Brain microvascular endothelial cell (primary cell): ENCODE data around the gene GIPC3.
"Not testable (repeated sequence)": the region's sequence is repeated elsewhere in the genome, so short reads cannot be mapped to it uniquely, and the experiment has no call there.

Source experiments
- DNase-seq: peaks from one replicate; pipeline ENCODE4 v3.0.0-alpha.2; 2020
- H3K27ac ChIP-seq: fragments of 250-450 bp; sonication (Bioruptor Pico); 2 replicates; pipeline ENCODE4 v1.5.1; 2020; ENCODE audit warnings: mild to moderate bottlenecking, moderate library complexity
- H3K27me3 ChIP-seq: fragments of 250-450 bp; sonication (Bioruptor Pico); replicated peaks from 2 replicates; pipeline ENCODE4 v1.5.1; 2020; ENCODE audit warnings: mild to moderate bottlenecking
- H3K36me3 ChIP-seq: fragments of 250-450 bp; sonication (Bioruptor Pico); replicated peaks from 2 replicates; pipeline ENCODE4 v1.5.1; 2020; ENCODE audit warnings: mild to moderate bottlenecking
- H3K4me3 ChIP-seq: 2 replicates; pipeline ENCODE4 v1.5.1; 2011; ENCODE audit warnings: low read depth, mild to moderate bottlenecking, control low read depth, low read length, moderate library complexity
- in situ Hi-C: cut with HindIII; loops from 2 replicates; pipeline ENCODE4 v1.10.0; 2017; ENCODE audit warnings: low sequenced_read_pairs, low pct_ligation_motif_present
- TF ChIP-seq, protein P1 (sequence below): IDR thresholded peaks from 2 replicates; pipeline ENCODE4 v1.5.1; 2011; ENCODE audit warnings: low read depth, mild to moderate bottlenecking, moderate library complexity, low read length, control low read depth, inconsistent platforms; ENCODE audit errors: missing control alignments

Gene GIPC3

DNA sequence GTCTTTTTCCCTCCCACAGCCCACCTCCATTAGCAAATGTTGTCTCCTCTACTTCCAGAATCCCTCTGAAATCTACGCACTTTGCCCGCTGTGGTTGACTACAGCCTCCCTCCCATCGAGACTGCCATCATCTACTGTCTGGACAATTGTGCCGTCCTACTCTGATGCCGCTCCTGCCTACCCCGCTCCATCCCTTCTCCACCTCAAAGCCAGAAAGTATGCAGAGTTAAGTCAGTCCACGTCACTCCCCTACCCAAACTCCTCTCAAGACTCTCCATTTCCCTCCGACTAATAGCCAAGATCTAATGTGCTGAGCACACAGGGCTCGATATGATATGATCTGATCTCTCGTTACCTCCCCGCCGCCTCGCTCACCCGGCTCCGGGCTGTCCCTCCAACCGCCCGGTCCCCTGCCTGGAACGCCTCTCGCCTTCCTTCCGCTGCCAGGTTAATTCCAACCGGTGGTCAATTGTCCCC is 40.8 kb downstream of the GIPC3 start:
- peaks cover 14% of the 10 kb centered on the region for H3K36me3 ChIP-seq
- H3K27me3 ChIP-seq, result no peaks in the 10 kb centered on the region
- TF ChIP-seq, protein P1, sequence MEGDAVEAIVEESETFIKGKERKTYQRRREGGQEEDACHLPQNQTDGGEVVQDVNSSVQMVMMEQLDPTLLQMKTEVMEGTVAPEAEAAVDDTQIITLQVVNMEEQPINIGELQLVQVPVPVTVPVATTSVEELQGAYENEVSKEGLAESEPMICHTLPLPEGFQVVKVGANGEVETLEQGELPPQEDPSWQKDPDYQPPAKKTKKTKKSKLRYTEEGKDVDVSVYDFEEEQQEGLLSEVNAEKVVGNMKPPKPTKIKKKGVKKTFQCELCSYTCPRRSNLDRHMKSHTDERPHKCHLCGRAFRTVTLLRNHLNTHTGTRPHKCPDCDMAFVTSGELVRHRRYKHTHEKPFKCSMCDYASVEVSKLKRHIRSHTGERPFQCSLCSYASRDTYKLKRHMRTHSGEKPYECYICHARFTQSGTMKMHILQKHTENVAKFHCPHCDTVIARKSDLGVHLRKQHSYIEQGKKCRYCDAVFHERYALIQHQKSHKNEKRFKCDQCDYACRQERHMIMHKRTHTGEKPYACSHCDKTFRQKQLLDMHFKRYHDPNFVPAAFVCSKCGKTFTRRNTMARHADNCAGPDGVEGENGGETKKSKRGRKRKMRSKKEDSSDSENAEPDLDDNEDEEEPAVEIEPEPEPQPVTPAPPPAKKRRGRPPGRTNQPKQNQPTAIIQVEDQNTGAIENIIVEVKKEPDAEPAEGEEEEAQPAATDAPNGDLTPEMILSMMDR, result no peak
- H3K27ac ChIP-seq, result peak overlapping the region; percentile 89
- no peak for DNase-seq
- peak overlapping the region; percentile 86 for H3K4me3 ChIP-seq
- in situ Hi-C loops, result no loop called here

DNA sequence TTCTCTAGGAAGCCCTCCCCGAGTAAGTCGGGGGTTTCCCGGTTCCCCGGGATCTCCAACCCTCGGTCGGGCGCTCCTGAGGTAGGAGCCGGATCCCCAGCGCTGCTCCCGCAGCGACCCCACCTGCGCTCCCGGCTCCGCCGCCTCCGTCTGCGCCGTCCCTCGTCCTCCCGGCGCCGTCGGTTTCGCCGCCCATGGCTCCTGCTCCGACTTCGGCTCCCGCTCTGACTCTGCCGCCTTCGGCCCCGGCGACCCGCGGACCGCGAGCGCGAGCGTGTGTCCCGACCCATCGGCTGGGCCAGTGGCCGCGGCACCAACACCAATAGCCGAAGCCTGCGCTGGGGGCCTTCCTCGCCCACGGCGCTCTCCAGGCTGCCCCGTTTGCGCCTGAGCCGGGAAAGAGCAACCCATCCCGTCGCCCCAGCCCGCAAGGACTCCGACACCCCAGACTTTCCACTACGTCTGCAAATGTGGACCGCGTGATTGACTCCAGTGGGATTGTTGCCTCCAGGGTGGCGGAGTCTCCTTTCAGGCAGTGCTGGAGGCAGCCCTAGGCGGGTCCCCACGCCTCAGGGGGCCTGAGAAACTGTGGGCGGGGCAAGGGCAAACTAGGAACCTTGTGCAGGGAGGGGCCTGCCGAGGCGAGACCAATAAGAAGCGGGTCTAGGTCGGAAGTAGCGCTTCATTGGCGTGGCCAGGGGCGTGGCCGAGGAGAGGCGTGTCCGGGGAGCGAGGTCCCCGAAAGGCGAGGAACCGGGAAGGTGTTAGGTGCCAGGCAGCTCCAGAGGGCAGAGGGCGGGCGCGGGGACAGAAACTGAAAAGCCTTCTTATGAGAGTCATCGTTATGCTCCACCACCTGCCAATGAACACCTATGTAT is 41.4 kb downstream of the GIPC3 start, which contains the start of gene CACTIN:
TSS of gene CACTIN (minus strand) at position 318 of the 878 bp plus-strand sequence. CDS start at position 290, 28 bp downstream.
- TF ChIP-seq, protein P1, result no peak
- H3K36me3 ChIP-seq, result peaks cover 10% of the 10 kb centered on the region
- DNase-seq, result peak; percentile 97
- in situ Hi-C loops, result no loop called here
- H3K27me3 ChIP-seq, result no peaks in the 10 kb centered on the region
- peak within 1 kb of the TSS; percentile 86 for H3K4me3 ChIP-seq
- H3K27ac ChIP-seq, result peak within 1 kb of the TSS; percentile 89

DNA sequence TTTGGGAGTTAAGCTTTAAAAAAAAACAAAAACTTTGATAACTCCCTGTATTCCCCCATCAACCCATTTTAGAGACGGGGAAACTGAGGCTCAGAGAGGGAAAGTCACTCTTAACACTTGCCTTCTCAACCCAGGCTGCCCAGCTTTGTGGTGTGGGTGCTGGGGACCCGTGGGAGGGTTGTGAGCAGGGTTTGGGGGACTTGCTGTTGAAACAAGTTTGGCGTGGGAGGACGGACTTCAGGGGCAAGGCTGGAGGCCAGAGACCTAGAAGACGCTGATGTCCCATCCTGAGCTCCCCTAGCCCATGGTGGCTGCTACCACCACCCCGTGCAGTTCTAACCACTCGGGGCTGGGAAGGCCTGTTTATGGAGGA is 42.1 kb downstream of the GIPC3 start:
- no peaks in the 10 kb centered on the region for H3K27me3 ChIP-seq
- H3K4me3 ChIP-seq, result peak overlapping the region; percentile 15
- peaks cover 11% of the 10 kb centered on the region for H3K36me3 ChIP-seq
- TF ChIP-seq, protein P1, result no peak
- no peak overlapping the region for H3K27ac ChIP-seq
- DNase-seq, result no peak
- in situ Hi-C loops, result no loop called here

DNA sequence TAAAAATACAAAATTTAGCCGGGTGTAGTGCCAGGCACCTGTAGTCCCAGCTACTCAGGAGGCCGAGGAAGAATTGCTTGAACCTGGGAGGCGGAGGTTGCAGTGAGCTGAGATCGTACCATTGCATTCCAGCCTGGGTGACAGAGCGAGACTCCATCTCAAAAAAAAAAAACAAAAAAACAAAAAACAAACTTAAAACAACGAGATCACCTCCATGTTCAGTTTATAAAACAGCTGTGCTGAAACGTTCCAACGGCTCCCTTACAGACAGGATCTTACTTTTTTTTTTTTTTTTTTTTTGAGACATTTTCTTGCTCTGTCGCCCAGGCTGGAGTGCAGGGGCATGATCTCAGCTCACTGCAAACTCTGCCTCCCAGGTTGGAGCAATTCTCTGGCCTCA is 43.5 kb downstream of the GIPC3 start:
- H3K4me3 ChIP-seq, in situ Hi-C loops, DNase-seq, H3K27ac ChIP-seq, H3K27me3 ChIP-seq: not testable (repeated sequence)
- H3K36me3 ChIP-seq, result peaks cover 13% of the 10 kb centered on the region

DNA sequence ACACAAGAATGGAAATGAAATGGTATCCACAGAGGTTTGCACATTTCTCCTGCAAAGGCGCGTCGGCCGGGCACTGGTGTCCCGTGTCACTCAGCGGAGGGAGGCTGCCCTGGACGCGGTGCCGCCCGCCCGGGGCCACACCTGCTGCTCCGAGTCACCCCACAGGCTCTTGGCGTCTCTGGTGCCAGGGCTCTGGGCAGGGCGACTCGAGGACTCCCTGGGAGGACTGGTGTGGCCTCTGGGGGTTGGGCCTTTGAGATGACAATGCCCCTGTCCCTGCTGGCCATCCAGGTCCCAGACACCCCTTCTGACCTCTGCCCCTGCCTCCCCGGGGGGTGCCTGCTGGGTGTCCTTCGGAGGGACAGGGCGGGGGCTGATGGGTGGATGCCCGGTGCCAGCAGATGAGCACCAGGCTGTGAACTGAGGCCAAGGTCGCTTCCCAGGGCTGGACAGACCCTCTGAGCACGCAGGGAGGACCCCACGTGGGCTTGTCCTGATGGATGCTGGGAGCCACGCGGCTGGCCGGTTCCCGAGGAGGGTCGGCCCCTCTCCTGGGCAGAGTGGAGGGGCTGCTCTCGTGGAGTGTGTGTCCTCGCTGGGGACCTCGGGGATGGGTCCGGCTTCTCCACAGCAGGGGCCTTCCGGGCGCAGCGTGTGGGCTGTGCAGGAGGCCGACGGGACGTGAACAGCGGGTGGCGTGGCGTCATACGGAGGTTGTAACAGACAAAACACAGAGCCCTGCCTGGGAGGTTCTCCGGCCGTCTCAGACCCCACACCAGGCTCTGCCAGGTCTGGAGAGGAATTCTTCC is 46.0 kb downstream of the GIPC3 start:
- Histone ChIP-seq H3K27me3 (no peaks in the 10 kb centered on the region), H3K27ac (no peak overlapping the region), H3K4me3 (no peak overlapping the region), H3K36me3 (peaks cover 13% of the 10 kb centered on the region)
- no peak for DNase-seq
- in situ Hi-C loops, result no loop called here
- TF ChIP-seq, protein P1, result no peak

DNA sequence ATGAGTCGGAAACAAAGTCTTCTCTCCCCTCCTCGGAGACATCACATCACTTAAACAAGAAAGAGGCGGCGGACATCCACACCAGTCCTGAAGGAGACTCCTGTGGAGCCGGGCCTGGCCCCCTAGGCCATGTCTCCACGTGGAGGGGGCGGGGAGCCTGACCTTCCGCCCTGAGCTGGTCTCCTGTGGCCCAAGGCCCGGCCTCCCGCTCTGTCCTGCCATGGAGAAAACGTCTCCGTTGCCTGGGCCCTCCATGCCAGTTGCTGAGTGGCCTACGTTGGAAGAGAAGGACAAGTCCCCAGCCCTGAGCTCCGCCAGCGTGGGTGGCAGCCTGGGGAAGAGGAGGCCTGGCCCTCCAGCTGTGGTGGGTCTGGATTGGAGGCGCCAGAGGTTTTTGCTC is 46.8 kb downstream of the GIPC3 start:
- no peak for DNase-seq
- H3K27me3 ChIP-seq, result no peaks in the 10 kb centered on the region
- H3K27ac ChIP-seq, result no peak overlapping the region
- peaks cover 17% of the 10 kb centered on the region for H3K36me3 ChIP-seq
- no peak overlapping the region for H3K4me3 ChIP-seq
- in situ Hi-C loops, result no loop called here
- TF ChIP-seq, protein P1, result no peak
